ENCODE results near the gene KAT6B. TPM values are rescaled to one million over a fixed set of nuclear protein-coding genes. Genes with fewer than 3 reads are reported as not detected.

The KAT6B gene
- total RNA-seq, 1 donor from 2014 or later, result 189 TPM

DNA sequence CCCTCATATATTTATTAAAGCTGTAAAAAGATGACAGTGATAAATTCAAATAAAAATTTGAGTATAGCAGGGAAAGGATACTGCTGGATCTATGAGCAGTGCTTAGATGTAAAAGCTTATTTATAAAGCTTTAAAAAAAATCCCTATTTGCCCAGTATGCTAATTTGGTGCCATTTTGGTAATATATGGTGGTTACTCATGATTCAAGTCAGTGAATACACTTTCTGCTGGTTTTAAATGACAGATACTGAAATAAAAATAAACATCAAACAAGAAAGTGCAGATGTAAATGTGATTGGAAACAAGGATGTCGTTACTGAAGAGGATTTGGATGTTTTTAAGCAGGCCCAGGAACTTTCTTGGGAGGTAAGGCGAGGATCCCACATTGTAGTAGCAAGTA is 150.7 kb downstream of the KAT6B start:
- DNase-seq (ENCODE audit: low spot score in 2 of 2), result no peak
- FAIRE-seq, result no peak

DNA sequence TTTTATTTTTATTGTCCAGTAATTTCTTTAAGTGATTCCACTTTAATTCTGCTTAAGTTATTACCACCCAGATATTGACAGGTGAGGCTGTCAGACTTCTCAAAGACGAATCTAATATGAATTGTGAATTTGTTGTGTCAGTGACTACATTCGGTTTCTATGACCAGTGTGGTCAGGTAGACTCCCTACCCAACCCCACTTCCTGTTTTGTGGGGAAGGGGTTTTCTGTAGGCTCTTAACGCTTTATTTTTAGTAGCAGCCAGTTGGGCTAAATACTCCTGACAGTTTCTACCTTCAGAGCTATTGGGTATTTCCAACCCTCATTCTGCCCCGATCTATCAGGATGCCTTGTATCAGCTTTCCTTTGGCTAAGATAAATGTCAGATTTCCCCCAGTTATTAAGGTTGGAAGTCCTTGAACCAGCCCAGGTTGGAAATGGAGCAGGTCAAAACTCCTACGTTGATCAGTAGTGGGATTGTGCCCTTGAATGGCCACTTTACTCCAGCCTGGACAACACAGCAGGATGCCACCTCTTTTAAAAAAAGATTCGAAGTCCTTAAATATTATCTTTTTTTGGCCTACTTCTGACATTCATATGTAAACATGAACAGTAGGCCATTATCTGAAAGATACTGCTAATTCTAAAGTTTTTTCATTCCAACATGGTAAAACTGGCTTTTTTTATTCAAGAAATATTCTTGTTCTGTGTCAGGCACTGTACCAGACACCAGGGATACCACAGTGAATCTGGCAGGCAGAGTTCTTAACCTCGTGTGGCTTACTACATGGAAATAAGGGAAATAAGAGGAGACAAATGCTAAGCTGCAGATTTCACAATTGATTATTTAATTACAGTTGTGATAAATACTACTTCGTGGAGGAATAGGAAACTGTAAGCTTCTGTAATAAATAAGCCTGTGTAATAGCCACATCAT is 151.8 kb downstream of the KAT6B start:
- DNase-seq (ENCODE audit: low spot score in 2 of 2) (no peak), FAIRE-seq (no peak)

DNA sequence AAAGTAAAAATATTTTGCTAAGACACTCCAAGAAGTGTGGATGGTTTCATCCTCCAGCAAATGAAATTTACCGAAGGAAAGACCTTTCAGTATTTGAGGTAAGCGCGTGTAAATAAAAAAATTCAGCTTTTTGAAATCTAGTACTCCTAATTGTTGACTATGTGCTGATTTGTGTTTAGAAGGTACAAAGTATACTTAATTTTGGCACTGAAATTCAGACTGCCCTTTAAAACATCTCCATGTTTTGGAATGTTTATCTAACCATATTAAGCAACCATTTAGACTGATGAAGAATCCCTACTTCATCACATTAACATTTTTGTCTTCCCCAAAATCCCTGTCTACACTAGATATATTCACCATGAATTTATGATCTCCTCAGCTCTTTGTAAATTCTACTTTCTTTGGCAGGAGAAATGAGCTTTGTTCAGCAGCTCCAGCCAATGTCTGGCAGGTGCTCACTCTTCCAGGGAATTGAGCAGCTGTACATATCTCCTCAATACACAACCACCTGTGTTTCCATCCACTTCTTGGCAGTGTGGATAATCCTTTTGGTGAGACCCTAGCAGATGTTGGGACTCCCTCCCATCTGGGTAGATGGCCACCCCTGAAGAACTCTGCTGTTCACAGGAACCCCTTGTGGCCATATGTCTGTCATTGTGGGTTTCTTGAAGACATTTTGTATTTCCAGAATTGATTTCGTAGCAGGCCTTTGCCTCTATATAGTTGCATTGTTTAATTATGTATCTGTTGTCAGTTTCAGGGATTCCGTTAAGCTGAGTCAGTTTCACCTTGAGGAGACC is 155.6 kb downstream of the KAT6B start:
- no peak for FAIRE-seq
- DNase-seq (ENCODE audit: low spot score in 2 of 2), result no peak

DNA sequence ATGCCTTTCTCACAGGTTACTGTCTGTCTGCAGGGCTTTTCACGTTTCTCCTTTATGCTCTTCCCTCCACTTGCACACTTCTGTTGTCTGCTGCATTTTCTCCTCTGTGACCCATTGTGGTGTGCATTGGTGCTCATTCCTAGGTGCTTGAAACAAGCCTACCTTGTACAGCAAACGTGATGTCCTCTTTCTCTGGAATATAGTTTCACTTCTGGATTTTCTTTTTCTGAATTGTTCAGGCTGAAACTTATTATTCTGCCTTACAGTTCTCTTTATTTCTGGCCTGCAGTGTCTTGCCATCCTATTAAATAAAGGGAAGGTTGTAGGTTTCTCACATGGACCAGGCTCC is 156.2 kb downstream of the KAT6B start:
- no peak for FAIRE-seq
- DNase-seq (ENCODE audit: low spot score in 2 of 2), result no peak

DNA sequence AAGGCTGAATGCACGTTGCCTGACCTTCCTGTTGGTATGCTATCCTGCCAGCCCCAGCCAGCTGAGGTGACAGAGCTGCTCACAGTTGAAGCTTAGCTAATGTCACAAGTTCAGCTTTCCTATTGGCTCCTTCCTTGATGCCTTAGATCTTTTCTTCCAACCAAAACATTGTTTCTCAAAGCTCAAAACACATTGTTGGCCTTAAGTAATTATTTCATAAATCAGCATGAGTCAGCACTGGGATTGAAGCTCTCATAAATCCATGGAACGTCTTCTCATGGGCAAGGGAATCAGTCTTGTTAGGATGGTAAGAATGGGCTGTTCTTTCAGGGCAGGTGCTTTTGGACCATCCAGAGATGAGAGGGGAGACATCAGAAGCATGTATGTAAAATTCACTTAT is 157.0 kb downstream of the KAT6B start:
- no peak for FAIRE-seq
- DNase-seq (ENCODE audit: low spot score in 2 of 2), result no peak

DNA sequence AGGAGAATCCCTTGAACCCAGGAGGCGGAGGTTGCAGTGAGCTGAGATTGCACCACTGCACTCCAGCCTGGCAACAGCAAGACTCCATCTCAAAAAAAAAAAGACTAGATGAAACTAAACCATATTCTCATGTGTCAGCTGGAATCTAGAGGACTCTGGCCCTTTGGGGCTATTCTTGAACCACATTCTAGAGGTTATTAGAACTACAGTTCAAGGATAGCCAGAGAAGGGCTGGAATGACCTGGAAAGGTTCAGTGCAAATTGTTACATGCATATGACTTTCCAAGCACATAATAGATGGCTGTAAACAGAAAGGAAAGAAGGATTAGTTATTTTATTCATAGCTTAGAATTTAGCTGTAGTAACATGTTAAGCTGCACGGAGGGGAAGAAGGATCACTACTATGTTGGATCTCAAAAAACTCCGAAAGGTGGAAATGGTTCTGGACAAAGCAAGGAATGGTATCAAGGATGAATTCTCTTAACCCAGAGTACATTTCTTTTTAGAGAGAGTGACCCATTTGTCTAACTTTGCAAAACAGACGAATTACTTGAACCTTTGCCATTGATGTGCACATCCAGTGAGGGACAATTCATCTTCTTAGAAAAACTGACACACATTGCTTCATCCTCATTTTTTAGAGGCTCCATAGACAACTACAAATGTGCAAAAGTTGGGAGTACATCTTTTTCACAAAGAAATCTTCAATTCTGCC is 161.1 kb downstream of the KAT6B start:
- FAIRE-seq (no peak), DNase-seq (ENCODE audit: low spot score in 2 of 2) (no peak)

DNA sequence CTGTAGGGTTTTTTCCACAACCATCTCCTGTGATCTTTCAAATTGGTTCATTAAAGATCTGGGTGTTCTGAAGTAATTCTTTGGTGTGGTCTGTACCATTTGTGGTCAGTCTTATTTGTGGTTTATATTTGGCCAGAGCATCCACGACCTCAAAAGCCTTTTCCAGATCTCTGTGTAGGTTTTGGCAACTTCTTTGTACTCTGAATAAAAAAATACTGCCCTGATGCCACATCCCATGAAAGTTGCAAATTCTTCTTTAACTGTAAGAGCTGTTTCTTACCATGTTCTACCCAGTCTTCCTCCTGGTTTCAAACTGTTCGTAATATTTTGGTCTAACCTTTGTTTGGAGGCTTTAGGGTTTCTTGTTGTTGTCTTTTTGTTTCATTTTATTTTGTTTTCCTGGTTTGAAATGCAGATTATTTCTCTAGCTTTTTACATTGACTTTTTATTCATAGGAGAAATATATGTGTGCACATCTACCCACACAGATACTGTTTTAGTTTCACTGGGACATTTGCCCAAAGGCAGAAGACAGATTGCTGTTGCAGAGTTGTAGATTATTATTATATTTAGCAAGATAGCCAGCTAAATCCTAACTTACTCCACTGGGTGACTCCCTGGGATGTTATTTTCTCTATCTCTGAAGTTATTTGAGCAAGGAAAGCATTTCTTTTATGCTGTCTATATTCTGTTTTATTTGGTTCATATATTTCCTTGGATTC is 161.8 kb downstream of the KAT6B start:
- no peak for FAIRE-seq
- no peak for DNase-seq (ENCODE audit: low spot score in 2 of 2)

DNA sequence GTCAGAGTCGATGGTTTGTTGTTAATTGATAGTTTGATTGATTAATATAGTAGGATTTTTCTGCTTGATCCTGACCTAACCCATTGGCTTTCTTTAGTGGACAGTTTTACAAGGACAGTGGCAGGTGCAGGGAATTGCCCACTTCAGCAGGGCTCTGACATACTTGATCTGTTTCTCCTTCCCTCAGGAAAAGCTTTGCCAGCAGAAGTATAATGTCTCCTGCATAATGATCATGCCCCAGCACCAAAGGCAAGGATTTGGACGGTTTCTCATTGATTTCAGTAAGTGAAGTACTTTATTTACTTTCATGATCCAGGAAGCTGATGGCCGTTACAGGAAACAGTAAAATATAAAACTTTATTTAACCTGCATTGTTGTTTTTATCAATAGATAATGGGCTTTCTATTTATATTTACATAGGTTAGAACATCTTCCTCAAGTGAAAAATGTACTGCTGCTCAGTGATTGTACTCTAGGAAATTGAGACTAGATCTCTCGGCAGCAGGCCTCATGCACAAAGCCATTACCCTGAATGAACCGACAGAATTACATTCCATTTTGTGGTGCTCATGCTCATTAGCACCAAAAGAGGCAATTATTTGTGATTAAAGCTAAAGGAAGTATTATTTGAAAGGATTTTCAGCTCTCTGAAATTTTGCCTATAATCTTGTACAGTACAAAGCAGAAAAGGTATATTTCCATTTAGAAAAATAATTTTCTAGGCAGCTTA is 162.6 kb downstream of the KAT6B start:
- no peak for DNase-seq (ENCODE audit: low spot score in 2 of 2)
- no peak for FAIRE-seq

DNA sequence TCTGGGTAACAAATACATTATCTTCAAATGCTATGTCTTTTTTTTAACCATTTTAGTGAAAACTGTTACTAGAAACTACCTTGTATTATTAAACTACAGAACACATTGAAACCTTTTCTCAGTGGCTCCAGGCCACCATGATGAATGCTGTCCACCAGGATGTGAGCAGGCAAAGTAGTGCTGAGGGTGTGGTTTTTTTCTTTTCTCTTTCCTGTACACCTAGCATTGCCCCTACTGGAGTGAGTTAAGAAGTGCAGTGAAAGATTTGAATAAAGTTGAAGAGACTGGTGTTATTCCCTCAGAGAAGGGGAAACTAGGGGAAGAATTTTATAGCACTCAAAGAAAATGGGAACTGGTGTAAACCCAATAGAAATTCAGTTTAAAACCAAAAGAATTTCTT is 165.0 kb downstream of the KAT6B start:
- FAIRE-seq, result no peak
- no peak for DNase-seq (ENCODE audit: low spot score in 2 of 2)

DNA sequence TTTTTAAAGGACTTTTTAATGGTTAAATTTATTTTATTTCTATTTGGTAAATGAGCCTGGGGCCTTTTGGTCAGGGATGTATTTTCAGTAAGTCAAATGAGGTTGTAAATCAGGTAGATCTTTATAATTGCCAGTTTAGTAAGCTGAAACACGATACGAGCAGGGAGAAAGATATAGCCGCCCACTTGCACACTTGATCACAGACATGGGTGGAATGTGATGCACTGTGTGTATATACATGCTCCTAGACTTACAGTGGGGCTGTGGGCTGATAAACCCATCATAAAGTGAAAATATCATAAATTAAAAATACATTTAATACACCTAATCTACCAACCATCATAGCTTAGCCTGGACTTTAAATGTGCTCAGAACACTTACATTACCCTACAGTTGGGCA is 165.7 kb downstream of the KAT6B start:
- no peak for DNase-seq (ENCODE audit: low spot score in 2 of 2)
- FAIRE-seq, result no peak

DNA sequence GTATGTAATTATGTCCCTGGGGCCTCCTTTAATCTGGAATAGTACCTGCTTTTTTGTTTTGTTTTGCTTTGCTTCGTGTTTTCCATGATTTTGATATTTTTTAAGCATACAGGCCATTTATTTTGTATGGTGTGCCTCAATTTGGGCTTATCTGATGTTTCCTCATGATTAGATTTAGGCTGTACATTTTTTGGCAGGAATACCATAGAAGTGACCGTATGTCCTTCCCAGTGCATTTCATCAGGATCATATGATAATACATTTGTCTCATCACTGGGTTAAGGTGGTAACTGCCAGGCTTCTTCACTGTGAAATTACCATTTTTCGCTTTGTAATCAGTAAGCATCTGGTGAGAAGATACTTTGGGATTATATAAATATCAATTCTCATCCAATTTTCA is 167.2 kb downstream of the KAT6B start:
- DNase-seq (ENCODE audit: low spot score in 2 of 2) (no peak), FAIRE-seq (no peak)

DNA sequence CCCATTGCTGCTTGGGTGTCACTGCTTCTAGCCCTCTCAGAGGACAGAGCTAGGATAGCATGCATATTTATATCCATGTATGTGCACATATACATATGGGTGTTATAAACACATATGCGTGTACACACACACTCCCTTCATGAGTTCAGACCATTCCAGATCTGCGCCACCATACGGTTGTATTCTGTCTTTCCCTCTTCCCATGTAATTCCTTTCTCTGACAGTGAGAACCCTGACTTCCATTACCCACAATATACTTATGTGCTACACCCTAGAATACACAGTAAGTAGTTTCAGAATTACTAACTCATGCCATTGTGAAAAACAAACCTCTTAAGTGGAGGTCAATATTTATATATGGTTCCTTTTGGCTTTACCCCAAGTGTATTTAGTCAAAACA is 168.5 kb downstream of the KAT6B start:
- FAIRE-seq, result no peak
- DNase-seq (ENCODE audit: low spot score in 2 of 2), result no peak

DNA sequence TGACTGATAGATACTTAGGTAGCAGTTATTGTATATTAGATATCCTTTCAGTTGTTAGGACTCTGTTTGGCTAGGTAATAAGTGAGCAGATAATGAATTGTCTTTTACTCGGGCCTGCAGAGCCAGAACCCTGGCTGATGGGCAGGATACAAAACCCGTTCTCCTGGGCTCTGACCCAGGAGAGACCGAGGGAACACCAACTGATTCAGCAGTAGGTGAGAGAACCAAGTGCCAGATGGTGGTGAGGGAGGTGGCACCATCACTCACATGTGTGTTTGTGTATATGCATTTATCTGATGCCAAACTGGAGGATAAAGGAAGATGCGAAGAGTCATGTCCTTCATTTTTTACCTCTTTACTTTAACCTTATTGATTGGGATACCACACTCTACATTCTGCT is 169.4 kb downstream of the KAT6B start:
- no peak for DNase-seq (ENCODE audit: low spot score in 2 of 2)
- FAIRE-seq, result no peak

DNA sequence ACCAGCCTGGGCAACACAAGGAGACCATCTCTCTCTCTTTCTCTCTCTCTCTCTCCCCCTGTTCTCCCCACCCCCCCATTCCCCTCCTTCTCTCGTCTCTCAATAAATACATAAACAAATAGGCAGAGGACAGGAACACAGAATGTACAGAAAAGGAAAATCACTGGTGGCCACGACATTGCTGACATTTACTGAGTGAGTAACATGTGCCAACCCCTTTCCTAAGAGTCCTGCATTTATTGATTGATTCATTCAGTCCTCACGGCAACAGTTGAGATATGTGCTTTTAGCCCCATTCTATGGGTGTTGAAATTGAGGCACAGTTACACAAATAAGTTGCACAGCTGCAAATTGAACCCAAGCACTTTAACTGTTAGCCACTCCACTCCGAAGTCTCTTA is 170.8 kb downstream of the KAT6B start:
- DNase-seq (ENCODE audit: low spot score in 2 of 2) (no peak), FAIRE-seq (no peak)

DNA sequence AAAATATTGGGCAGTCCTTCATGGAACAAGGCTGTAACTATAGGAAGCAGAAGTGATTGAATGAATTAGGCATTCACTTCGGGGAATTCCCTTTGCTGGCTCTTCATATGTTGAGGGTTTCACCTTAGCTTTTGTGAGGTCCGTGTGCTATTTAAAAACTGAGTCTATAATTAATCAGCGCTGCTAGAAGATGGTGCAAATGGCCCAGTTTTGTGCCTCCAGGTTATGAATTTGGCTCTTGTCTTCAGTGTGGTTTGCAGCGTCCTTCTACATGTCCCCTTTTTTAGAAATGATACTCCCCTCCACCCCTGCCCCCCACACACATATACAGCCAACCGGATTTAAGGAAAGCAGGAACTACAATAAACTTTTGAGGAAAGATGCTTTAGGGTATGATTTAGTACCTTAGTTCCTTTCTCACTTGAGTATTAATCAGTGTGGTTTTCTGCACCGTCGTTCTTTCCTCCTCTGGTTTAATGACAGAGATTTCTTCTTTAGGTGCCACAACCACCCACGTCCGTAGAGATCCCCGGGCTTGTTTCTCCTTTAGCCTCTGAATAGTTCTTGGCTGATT is 174.4 kb downstream of the KAT6B start:
- no peak for FAIRE-seq

DNA sequence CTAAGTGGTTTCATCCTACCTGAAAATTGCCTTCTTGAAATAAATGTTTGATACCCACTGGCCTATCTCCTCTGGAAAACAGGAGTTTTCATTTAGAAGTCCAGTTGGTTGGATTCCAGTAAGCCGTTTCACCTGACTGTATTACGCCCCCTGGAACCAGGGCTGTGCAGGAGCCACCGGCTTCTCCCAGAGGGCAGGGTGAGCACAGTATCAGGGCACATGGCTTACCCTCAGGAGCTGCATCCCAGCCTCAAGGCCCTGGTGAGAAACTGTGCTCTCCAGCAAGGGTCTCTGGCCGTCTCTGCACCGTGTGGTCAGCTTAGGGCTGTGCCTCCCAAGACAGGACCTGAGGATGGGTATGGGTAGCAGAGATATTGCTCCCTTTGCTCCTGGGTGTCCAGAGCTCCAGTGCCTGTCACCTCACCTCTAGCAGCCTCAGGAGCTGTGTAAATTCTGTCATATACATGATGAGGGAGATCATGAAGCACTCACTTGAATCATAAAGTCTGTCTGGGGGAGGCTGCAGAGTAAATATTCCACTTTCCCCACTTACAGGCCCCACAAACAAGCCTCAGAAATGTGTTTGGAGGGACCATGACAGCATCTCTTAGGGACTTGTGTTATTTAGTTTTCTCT is 175.4 kb downstream of the KAT6B start:
- no peak for DNase-seq (ENCODE audit: low spot score in 2 of 2)
- FAIRE-seq, result no peak

More for the DNA sequence above, 174.4 kb downstream of the KAT6B start:
- DNase-seq (ENCODE audit: low spot score in 2 of 2), result no peak

DNA sequence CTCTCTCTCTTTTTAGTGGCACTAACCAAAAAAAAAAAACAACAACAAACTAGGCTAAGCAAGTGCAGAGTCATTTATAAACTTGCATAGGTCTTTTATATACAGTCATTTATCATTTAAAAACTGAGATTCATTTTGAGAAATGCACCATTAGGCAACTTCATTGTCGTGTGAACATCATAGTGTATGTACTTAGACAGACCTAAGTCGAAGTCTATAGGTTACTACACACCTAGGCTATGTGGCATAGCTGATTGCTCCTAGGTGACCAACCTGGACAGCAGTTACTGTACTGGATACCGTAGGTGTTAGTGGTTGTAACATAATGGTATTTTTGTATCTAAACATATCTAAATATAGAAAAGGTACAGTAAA is 175.9 kb downstream of the KAT6B start:
- FAIRE-seq (no peak), DNase-seq (ENCODE audit: low spot score in 2 of 2) (no peak)

DNA sequence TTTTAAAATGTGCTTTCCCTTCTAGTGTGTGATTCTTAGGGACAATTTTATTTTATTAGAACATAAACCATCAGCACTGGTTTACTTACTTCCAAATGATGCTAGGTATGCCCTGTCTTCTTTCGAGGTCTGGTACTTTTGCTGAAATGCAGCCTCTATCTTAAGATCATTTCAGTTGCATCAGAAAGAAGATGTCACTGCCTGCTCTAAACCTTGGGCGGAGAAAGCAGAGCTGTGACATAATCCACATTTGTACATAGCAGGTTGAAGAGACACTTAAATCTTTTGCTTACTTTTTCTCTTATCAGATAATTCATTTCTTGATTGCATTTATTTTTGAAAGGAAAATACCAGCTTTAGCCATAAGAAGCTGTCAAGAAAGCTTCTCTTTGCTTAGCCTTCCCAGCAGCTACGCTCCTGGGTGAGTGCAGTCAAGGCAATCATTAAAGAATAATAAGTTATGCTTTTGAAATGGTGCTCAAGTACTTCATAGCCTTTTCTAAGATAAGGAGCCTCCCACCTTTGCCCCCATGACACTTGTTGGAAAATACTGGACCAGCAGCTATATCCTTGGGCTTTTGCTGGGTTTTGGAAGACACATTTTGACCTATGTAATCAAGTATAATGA is 176.7 kb downstream of the KAT6B start:
- FAIRE-seq, result no peak
- no peak for DNase-seq (ENCODE audit: low spot score in 2 of 2)

DNA sequence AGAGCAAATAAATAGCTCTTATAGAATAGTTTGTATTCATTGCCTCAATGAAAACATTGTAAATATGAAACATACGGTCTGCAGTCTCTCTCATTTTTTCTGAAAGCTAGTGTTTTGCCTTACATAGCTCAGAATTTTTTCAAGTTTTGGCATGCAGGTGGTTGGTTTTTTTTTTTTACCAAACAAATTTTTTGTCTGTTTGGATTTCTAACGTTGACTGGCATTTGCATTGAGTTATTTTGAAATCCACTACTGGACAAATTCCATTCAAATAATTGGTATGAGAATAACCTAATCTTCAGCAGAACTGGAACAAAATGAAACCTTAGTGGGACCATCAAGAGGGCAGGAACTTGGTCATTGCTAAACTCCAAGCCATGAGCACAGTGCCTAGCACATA is 177.5 kb downstream of the KAT6B start:
- DNase-seq (ENCODE audit: low spot score in 2 of 2), result no peak
- FAIRE-seq, result no peak

Data from frontal cortex (tissue), 4 donors.